GM23338 (cell line): ENCODE data around the gene CDH4. TPM values are rescaled to one million over a fixed set of nuclear protein-coding genes. Genes with fewer than 3 reads are reported as not detected.

Source experiments
- CTCF ChIP-seq, 2 experiments: fragments of 200-600 bp in 1 of 2; sonication (generic) in 1 of 2; conservative IDR thresholded peaks; 2 replicates each; pipeline versions ENCODE4 v1.5.1 to v1.6.1; 2016 to 2017; ENCODE audit warnings: antibody characterized with exemption in 2 of 2, low read depth in 2 of 2, mild to moderate bottlenecking in 2 of 2, moderate library complexity in 1 of 2
- EZH2 ChIP-seq: fragments of 200-600 bp; sonication (generic); IDR thresholded peaks from one replicate; pipeline ENCODE4 v1.8.0; 2017; ENCODE audit warnings: antibody characterized with exemption, mild to moderate bottlenecking, low read depth; ENCODE audit not compliant: unreplicated experiment
- EZH2phosphoT487 ChIP-seq: fragments of 200-600 bp; sonication (generic); IDR thresholded peaks from one replicate; pipeline ENCODE4 v1.8.1; 2018; ENCODE audit warnings: antibody characterized with exemption; ENCODE audit not compliant: unreplicated experiment
- JUNB ChIP-seq: IDR thresholded peaks from one replicate; pipeline ENCODE4 v1.6.1; 2016; ENCODE audit warnings: antibody characterized with exemption; ENCODE audit not compliant: unreplicated experiment
- NANOG ChIP-seq: IDR thresholded peaks from 2 replicates; pipeline ENCODE4 v1.6.1; 2016; ENCODE audit warnings: antibody characterized with exemption, borderline replicate concordance
- REST ChIP-seq: IDR thresholded peaks from one replicate; pipeline ENCODE4 v1.6.1; 2018; ENCODE audit warnings: antibody characterized with exemption; ENCODE audit not compliant: unreplicated experiment
- ZNF331 ChIP-seq: fragments of 250-450 bp; sonication (Bioruptor Pico); IDR thresholded peaks from 2 replicates; pipeline ENCODE4 v1.5.0; 2020; ENCODE audit warnings: low read depth, mild to moderate bottlenecking, moderate library complexity
- ZNF462 ChIP-seq: fragments of 250-450 bp; sonication (Bioruptor Pico); IDR thresholded peaks from 2 replicates; pipeline ENCODE4 v1.5.0; 2020; ENCODE audit warnings: mild to moderate bottlenecking, moderate library complexity
- polyA plus RNA-seq: library from polyadenylated mRNA; unstranded; fragments of >200 nt; fragmentation: Nextera tagmentation; extraction: Ambion mirVana; gene quantifications from 2 replicates; pipeline ENCODE4 v1.2.1, GENCODE V29; 2016
- total RNA-seq: library from RNA; depleted of rRNA; stranded (reverse); fragments of >200 nt; shearing (Covaris generic); gene quantifications from 2 replicates; pipeline ENCODE4 v1.2.3, GENCODE V29; 2014

The CDH4 gene
- total and polyA plus RNA-seq, 2 experiments from 2014 or later = 1.2 to 4.2 TPM

GRCh38 chr20:61864481-61864880 is 612.4 kb downstream of the CDH4 start (continued):
- TF ChIP-seq ZNF462 (CRISPR knock-in tag) = no peak
- TF ChIP-seq JUNB = no peak
- no peak for TF ChIP-seq REST
- TF ChIP-seq CTCF (conservative IDR thresholded peaks at IDR 0.05; ENCODE audit: low read depth in 2 of 2) = no peak; a peak in 1 of 4 replicates
- TF ChIP-seq ZNF331 (CRISPR knock-in tag) = no peak
- no peak for TF ChIP-seq NANOG
- no peak for TF ChIP-seq EZH2
- no peak for TF ChIP-seq EZH2phosphoT487
